Lower leg skin (tissue), 4 donors: ENCODE measurements around the gene NIPBL. TPM values are rescaled to one million over a fixed set of nuclear protein-coding genes. Genes with fewer than 3 reads are reported as not detected.
"Not testable (repeated sequence)": the region's sequence is repeated elsewhere in the genome, so short reads cannot be mapped to it uniquely, and the experiment has no call there.

Source experiments
- DNase-seq, 2 donors: peaks; one replicate each; pipeline ENCODE4 v3.0.0-alpha.2; 2019; ENCODE audit warnings: low spot score in 2 of 2
- H3K4me3 ChIP-seq: fragments of 200-600 bp; sonication (generic); 2 replicates; pipeline ENCODE4 v1.5.1; 2017; ENCODE audit warnings: mild to moderate bottlenecking, low read depth; ENCODE audit not compliant: poor library complexity, severe bottlenecking
- CTCF ChIP-seq, 3 donors: fragments of 450-650 bp; IDR thresholded peaks; one replicate each; pipeline ENCODE4 v1.5.1; 2016; ENCODE audit warnings: antibody characterized with exemption in 3 of 3, mild to moderate bottlenecking in 3 of 3, moderate library complexity in 2 of 3
- POLR2A ChIP-seq, 2 donors: fragments of 450-650 bp; IDR thresholded peaks; one replicate each; pipeline ENCODE4 v1.6.1; 2016 to 2017; ENCODE audit warnings: antibody characterized with exemption in 2 of 2, mild to moderate bottlenecking in 1 of 2, moderate library complexity in 1 of 2
- WGBS, 2 donors: methylation state at CpG; one replicate each; pipeline ENCODE4 v1.1.5; 2018; 5-methylcytosine and 5-hydroxymethylcytosine counted together
- intact Hi-C: fragments of 100-400 bp; cut with DNase I; formaldehyde crosslinking; loops from one replicate; pipeline ENCODE4 v1.15.0; 2023; ENCODE audit warnings: low total_unique reads
- total RNA-seq, 4 donors: library from RNA; depleted of rRNA; stranded (reverse); fragments of >200 nt; gene quantifications; one replicate each; pipeline ENCODE4 v1.1.0, GENCODE V29; 2016

Gene NIPBL
- total RNA-seq, 4 donors from 2014 or later, result 39.0 to 56.9 (median 49.4) TPM

GRCh38 chr5:37071901-37072581 lies 195.5 kb downstream of the NIPBL start:
- intact Hi-C loops, result no loop called here
- whole genome bisulfite sequencing, 2 donors, result 48 to 61% methylated on average over 1 of the region's 1 CpG

GRCh38 chr5:37075399-37075950 lies 198.9 kb downstream of the NIPBL start:
- WGBS, 2 donors, result 64 to 75% methylated on average over 3 of the region's 3 CpGs
- intact Hi-C loops, result no loop called here
- TF ChIP-seq CTCF (IDR thresholded peaks at IDR 0.05) (no peak), POLR2A (IDR thresholded peaks at IDR 0.05) (no peak)
- H3K4me3 ChIP-seq, result no peak overlapping the region
- no peak for DNase-seq

More at GRCh38 chr5:37071901-37072581, 195.5 kb downstream of the NIPBL start:
- H3K4me3 ChIP-seq, result no peak overlapping the region
- no peak for DNase-seq
- no peak for TF ChIP-seq POLR2A (IDR thresholded peaks at IDR 0.05)
- TF ChIP-seq CTCF (IDR thresholded peaks at IDR 0.05), result no peak

- 78 to 87% methylated on average over 1 of the region's 1 CpG for WGBS, 2 donors
These were observed 200.6 kb downstream of the NIPBL start for GRCh38 chr5:37077146-37077545.

GRCh38 chr5:37080697-37081096 lies 204.1 kb downstream of the NIPBL start:
- WGBS, 2 donors, result 77 to 85% methylated on average over 3 of the region's 3 CpGs

More at GRCh38 chr5:37077146-37077545, 200.6 kb downstream of the NIPBL start:
- TF ChIP-seq CTCF (IDR thresholded peaks at IDR 0.05) (no peak), POLR2A (IDR thresholded peaks at IDR 0.05) (no peak)
- H3K4me3 ChIP-seq, result no peak overlapping the region
- intact Hi-C loops, result no loop called here
- no peak for DNase-seq

GRCh38 chr5:37082977-37083376 lies 206.4 kb downstream of the NIPBL start:
- 62 to 68% methylated on average over 2 of the region's 2 CpGs for WGBS, 2 donors
- intact Hi-C loops, H3K4me3 ChIP-seq, DNase-seq: not testable (repeated sequence)

More at GRCh38 chr5:37080697-37081096, 204.1 kb downstream of the NIPBL start:
- no peak for DNase-seq
- no peak for TF ChIP-seq CTCF (IDR thresholded peaks at IDR 0.05)
- no peak for TF ChIP-seq POLR2A (IDR thresholded peaks at IDR 0.05)
- intact Hi-C loops, result no loop called here
- no peak overlapping the region for H3K4me3 ChIP-seq

GRCh38 chr5:37086026-37086425 lies 209.5 kb downstream of the NIPBL start:
- 86 to 88% methylated on average over 1 of the region's 1 CpG for WGBS, 2 donors
- H3K4me3 ChIP-seq, DNase-seq, intact Hi-C loops: not testable (repeated sequence)
